Measurements from ENCODE around the gene CEP63.

- TF ChIP-seq POLR2A (IDR thresholded peaks at IDR 0.05) (no peak), CTCF (IDR thresholded peaks at IDR 0.05) (no peak), POLR2AphosphoS5 (IDR thresholded peaks at IDR 0.05) (no peak)
Observed at GRCh38 chr3:134480546-134480945, 5.3 kb upstream of the CEP63 start.

Data from breast epithelium (tissue), 3 donors.